GM12878 (cell line): ENCODE measurements around the gene VCX2. TPM values are rescaled to one million over a fixed set of nuclear protein-coding genes. Genes with fewer than 3 reads are reported as not detected.

ENCODE experiments used
- ATAC-seq: fragments of 200-7000 bp; cut with Tn5 transposase; 3 replicates; pipeline ENCODE4 v1.9.1; 2020; ENCODE audit warnings: mild to moderate bottlenecking, moderate library complexity
- BruUV-seq: library from RNA; stranded (reverse); fragments of 400-500 nt; replicated peaks from 2 replicates; lab custom pipeline; 2021; lab: Mats Ljungman, UMichigan
- CTCF ChIA-PET: fragments of 300-600 bp; sonication (Branson Sonifier 250); formaldehyde crosslinking; extraction: SDS; loops from one replicate; lab custom pipeline; 2021; ENCODE audit warnings: inconsistent platforms; lab: Yijun Ruan, JAX
- POLR2A ChIA-PET: fragments of 350-600 bp; formaldehyde crosslinking; extraction: SDS; loops from one replicate; lab custom pipeline; 2021; ENCODE audit warnings: inconsistent platforms; lab: Charles Lee
- RAD21 ChIA-PET: fragments of 300-600 bp; sonication (Branson Sonifier 250); formaldehyde crosslinking; loops from one replicate; lab custom pipeline; 2023; ENCODE audit warnings: antibody characterized with exemption; ENCODE audit not compliant: unreplicated experiment; lab: Charles Lee
- SMC1A ChIA-PET: fragments of 300-600 bp; sonication (Branson Sonifier 250); formaldehyde crosslinking; loops from one replicate; lab custom pipeline; 2023; ENCODE audit not compliant: unreplicated experiment, uncharacterized antibody; lab: Charles Lee
- DNase-seq: peaks from one replicate; pipeline ENCODE4 v3.0.0-alpha.2; 2011; ENCODE audit warnings: low read depth, low spot score
- FAIRE-seq: peaks from 3 replicates; lab custom pipeline; 2011; peaks lifted over from hg19 to GRCh38; lab: Jason Lieb, UNC
- H2AFZ ChIP-seq: 2 replicates; pipeline ENCODE4 v1.6.0; 2011; ENCODE audit warnings: low read depth, low read length, control low read depth; ENCODE audit not compliant: control insufficient read depth
- H3K27ac ChIP-seq: 2 replicates; pipeline ENCODE4 v1.5.1; 2011; ENCODE audit warnings: control low read depth; ENCODE audit not compliant: control insufficient read depth, insufficient read depth
- H3K27me3 ChIP-seq, 2 experiments: replicated peaks in 1 of 2; 2 replicates each; pipeline versions ENCODE4 v1.6.0 to v1.6.1; 2011; ENCODE audit warnings: low read length in 1 of 2; ENCODE audit not compliant: control insufficient read depth in 2 of 2, insufficient read depth in 2 of 2
- H3K36me3 ChIP-seq, 2 experiments: 2 replicates each; pipeline ENCODE4 v1.5.1; 2011; ENCODE audit warnings: low read length in 1 of 2; ENCODE audit not compliant: control insufficient read depth in 2 of 2, insufficient read depth in 2 of 2
- H3K4me1 ChIP-seq: 2 replicates; pipeline ENCODE4 v1.6.1; 2011; ENCODE audit warnings: mild to moderate bottlenecking, low read length, moderate library complexity, mixed read lengths; ENCODE audit not compliant: control insufficient read depth, insufficient read depth
- H3K4me2 ChIP-seq: 2 replicates; pipeline ENCODE4 v1.6.0; 2011; ENCODE audit warnings: control low read depth; ENCODE audit not compliant: control insufficient read depth, insufficient read depth
- H3K4me3 ChIP-seq: fragments of 200-600 bp; sonication (generic); 2 replicates; pipeline ENCODE4 v1.5.1; 2016
- H3K79me2 ChIP-seq: 2 replicates; pipeline ENCODE4 v1.6.0; 2011; ENCODE audit warnings: low read length; ENCODE audit not compliant: control insufficient read depth, insufficient read depth
- H3K9ac ChIP-seq: 2 replicates; pipeline ENCODE4 v1.8.0; 2011; ENCODE audit warnings: low read length, control low read depth, mixed read lengths; ENCODE audit not compliant: control insufficient read depth, insufficient read depth
- H3K9me3 ChIP-seq: replicated peaks from 3 replicates; pipeline ENCODE4 v1.5.1; 2011; ENCODE audit warnings: mild to moderate bottlenecking, low read length; ENCODE audit not compliant: control insufficient read depth, insufficient read depth
- H4K20me1 ChIP-seq: 2 replicates; pipeline ENCODE4 v1.6.0; 2011; ENCODE audit not compliant: control insufficient read depth, insufficient read depth
- EGR1 ChIP-seq, 2 experiments: IDR thresholded peaks; 1 replicate in 1 of 2; 2 replicates in 1 of 2; pipeline ENCODE4 v1.6.1; 2011 to 2012; ENCODE audit warnings: low read depth in 2 of 2, low read length in 2 of 2, borderline replicate concordance in 1 of 2, mild to moderate bottlenecking in 1 of 2, moderate library complexity in 1 of 2
- EP300 ChIP-seq, 2 experiments: fragments of 150-350 bp in 1 of 2; IDR thresholded peaks; 2 replicates each; pipeline ENCODE4 v1.6.1; 2011 to 2012; ENCODE audit warnings: low read depth in 2 of 2, low read length in 2 of 2, borderline replicate concordance in 1 of 2, improper control_type of control experiment in 1 of 2, inconsistent platforms in 1 of 2; ENCODE audit not compliant: control insufficient read depth in 1 of 2
- NR2C2 ChIP-seq: IDR thresholded peaks from 2 replicates; pipeline ENCODE4 v1.6.1; 2011; ENCODE audit warnings: borderline replicate concordance, low read depth; ENCODE audit not compliant: control insufficient read depth, insufficient read length
- NR2F1 ChIP-seq: fragments of 450-650 bp; conservative IDR thresholded peaks from 2 replicates; pipeline ENCODE4 v1.6.1; 2017; ENCODE audit warnings: mild to moderate bottlenecking
- RCOR1 ChIP-seq: conservative IDR thresholded peaks from 2 replicates; pipeline ENCODE4 v1.6.1; 2012; ENCODE audit warnings: low read depth, low read length, improper control_type of control experiment
- SIX5 ChIP-seq: IDR thresholded peaks from 2 replicates; pipeline ENCODE4 v1.6.1; 2011; ENCODE audit warnings: mild to moderate bottlenecking, low read depth, low read length, moderate library complexity; ENCODE audit not compliant: severe bottlenecking
- SMARCA5 ChIP-seq: fragments of 450-650 bp; IDR thresholded peaks from 2 replicates; pipeline ENCODE4 v1.6.1; 2017; ENCODE audit warnings: mild to moderate bottlenecking
- TAF1 ChIP-seq: IDR thresholded peaks from 2 replicates; pipeline ENCODE4 v1.6.1; 2011; ENCODE audit warnings: mild to moderate bottlenecking, low read depth, low read length, borderline replicate concordance
- TCF12 ChIP-seq: IDR thresholded peaks from 2 replicates; pipeline ENCODE4 v1.6.1; 2011; ENCODE audit warnings: low read depth, mild to moderate bottlenecking, low read length
- TCF3 ChIP-seq: IDR thresholded peaks from 2 replicates; pipeline ENCODE4 v1.6.1; 2012; ENCODE audit warnings: low read depth, mild to moderate bottlenecking, low read length, borderline replicate concordance; ENCODE audit not compliant: insufficient read depth
- YBX1 ChIP-seq: fragments of 450-650 bp; IDR thresholded peaks from 2 replicates; pipeline ENCODE4 v1.6.1; 2016; ENCODE audit warnings: antibody characterized with exemption
- WGBS: methylation state at CpG from one replicate; pipeline ENCODE4 v1.1.6; 2016; ENCODE audit warnings: low lambda C conversion rate; ENCODE audit not compliant: insufficient replicate concordance, insufficient coverage; ENCODE audit errors: missing lambda C conversion rate; 5-methylcytosine and 5-hydroxymethylcytosine counted together
- in situ Hi-C: fragments of 300-500 bp; cut with MboI; formaldehyde crosslinking; loops from 9 replicates; pipeline ENCODE4 v1.14.3; 2018; ENCODE audit warnings: mixed read lengths
- intact Hi-C: fragments of 100-400 bp; cut with micrococcal nuclease; formaldehyde crosslinking; loops from one replicate; pipeline ENCODE4 v1.14.2; 2022; ENCODE audit not compliant: unreplicated experiment
- polyA plus RNA-seq, 11 experiments: library from polyadenylated mRNA; depleted of rRNA in 4 of 11; unstranded in 6 of 11; stranded (reverse) in 5 of 11; fragments of >200 nt; fragmentation: Nextera tagmentation in 4 of 11; fragmentation: Illumina TruSeq in 1 of 11; extraction: Ambion mirVana in 4 of 11; extraction: Trizol in 1 of 11; gene quantifications; 1 replicate in 1 of 11; 2 replicates in 10 of 11; pipeline versions ENCODE4 v1.2.1 to v1.2.3, GENCODE V29; 2011 to 2016; ENCODE audit warnings: inconsistent platforms in 2 of 11, missing spikeins in 2 of 11, low read depth in 1 of 11
- total RNA-seq, 4 experiments: library from RNA; depleted of rRNA in 3 of 4; stranded (reverse); fragments of >200 nt in 3 of 4; fragmentation: Illumina TruSeq in 1 of 4; extraction: Trizol in 1 of 4; gene quantifications; 2 replicates each; pipeline versions ENCODE4 v1.2.1 to v1.2.3, GENCODE V29; 2013 to 2021
- TF ChIP-seq, protein P1 (sequence below): fragments of 450-650 bp; IDR thresholded peaks from 2 replicates; pipeline ENCODE4 v1.6.1; 2017; ENCODE audit warnings: mild to moderate bottlenecking, moderate library complexity

The VCX2 gene
- total and polyA plus RNA-seq, 10 of the 15 experiments (the other 5 are each of a cell fraction or from before 2014, with no cell fraction given) = not detected

DNA sequence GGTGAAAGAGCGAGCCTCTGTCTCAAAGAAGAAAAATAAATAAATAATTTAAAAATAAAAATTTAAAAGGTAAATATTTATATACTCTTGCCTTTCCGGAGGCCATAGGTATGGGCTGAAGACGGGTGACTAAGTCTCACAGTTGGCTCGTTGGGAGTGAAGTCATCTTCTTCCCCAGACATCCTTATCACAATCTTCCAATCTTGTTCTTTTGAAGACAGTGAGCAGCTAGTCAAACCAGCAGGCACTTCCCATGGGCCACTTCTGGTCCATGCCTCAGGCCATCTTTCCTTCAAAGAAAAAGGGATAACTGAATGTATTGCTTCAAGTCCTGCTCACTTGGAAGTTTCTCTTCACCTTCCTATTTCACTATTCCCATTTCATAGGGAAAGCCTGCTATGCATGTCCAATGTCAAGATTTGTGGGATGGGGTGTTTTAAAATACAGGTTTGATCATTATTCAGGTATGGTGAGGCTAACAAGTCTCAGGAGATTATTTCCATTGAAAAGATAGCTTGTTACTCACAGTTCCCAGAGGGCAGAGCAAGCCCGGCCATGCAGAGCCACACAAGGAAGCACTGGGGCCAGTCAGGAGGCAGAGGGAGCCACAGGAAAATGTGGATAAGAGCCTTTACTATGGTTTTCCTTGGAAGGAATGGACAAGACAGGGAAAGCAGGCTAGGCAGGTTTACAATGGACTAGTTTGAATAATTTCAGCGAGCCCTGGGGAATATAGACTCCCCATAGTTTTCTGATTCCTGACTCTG is 33.3 kb upstream of the VCX2 start:
- RAD21 ChIA-PET = no interaction called here
- POLR2A ChIA-PET = no interaction called here
- no peak for FAIRE-seq

More for the DNA sequence above, 33.3 kb upstream of the VCX2 start:
- H3K36me3 ChIP-seq = no peaks in the 10 kb centered on the region
- SMC1A ChIA-PET = no interaction called here
- no peak for TF ChIP-seq TAF1
- TF ChIP-seq, protein P1, sequence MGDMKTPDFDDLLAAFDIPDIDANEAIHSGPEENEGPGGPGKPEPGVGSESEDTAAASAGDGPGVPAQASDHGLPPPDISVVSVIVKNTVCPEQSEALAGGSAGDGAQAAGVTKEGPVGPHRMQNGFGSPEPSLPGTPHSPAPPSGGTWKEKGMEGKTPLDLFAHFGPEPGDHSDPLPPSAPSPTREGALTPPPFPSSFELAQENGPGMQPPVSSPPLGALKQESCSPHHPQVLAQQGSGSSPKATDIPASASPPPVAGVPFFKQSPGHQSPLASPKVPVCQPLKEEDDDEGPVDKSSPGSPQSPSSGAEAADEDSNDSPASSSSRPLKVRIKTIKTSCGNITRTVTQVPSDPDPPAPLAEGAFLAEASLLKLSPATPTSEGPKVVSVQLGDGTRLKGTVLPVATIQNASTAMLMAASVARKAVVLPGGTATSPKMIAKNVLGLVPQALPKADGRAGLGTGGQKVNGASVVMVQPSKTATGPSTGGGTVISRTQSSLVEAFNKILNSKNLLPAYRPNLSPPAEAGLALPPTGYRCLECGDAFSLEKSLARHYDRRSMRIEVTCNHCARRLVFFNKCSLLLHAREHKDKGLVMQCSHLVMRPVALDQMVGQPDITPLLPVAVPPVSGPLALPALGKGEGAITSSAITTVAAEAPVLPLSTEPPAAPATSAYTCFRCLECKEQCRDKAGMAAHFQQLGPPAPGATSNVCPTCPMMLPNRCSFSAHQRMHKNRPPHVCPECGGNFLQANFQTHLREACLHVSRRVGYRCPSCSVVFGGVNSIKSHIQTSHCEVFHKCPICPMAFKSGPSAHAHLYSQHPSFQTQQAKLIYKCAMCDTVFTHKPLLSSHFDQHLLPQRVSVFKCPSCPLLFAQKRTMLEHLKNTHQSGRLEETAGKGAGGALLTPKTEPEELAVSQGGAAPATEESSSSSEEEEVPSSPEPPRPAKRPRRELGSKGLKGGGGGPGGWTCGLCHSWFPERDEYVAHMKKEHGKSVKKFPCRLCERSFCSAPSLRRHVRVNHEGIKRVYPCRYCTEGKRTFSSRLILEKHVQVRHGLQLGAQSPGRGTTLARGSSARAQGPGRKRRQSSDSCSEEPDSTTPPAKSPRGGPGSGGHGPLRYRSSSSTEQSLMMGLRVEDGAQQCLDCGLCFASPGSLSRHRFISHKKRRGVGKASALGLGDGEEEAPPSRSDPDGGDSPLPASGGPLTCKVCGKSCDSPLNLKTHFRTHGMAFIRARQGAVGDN = no peak
- TF ChIP-seq SMARCA5 = no peak
- no peak for TF ChIP-seq NR2C2
- no peak for TF ChIP-seq TCF12
- TF ChIP-seq SIX5 = no peak
- TF ChIP-seq EGR1 (IDR thresholded peaks at IDR 0.05; ENCODE audit: borderline replicate concordance in 1 of 2, low read depth in 2 of 2, low read length in 2 of 2) = no peak
- no peak for TF ChIP-seq EP300 (IDR thresholded peaks at IDR 0.05; ENCODE audit: borderline replicate concordance in 1 of 2, control insufficient read depth in 1 of 2, low read depth in 2 of 2, low read length in 2 of 2)
- no peak for TF ChIP-seq YBX1
- TF ChIP-seq RCOR1 = no peak
- no peak for TF ChIP-seq NR2F1
- no peak for TF ChIP-seq TCF3
- H3K9me3 ChIP-seq = no peaks in the 10 kb centered on the region
- no peaks in the 10 kb centered on the region for H4K20me1 ChIP-seq
- WGBS = 4% methylated on average over 6 of the region's 6 CpGs
- H3K4me1 ChIP-seq = no peaks in the 10 kb centered on the region
- no peak for ATAC-seq
- H3K4me2 ChIP-seq = no peak overlapping the region
- CTCF ChIA-PET = interaction anchor here (0.7 kb wide), 1 partner anchor 13 kb away, joined by 3 read pairs; no protein-coding TSS in a partner anchor
- no peak overlapping the region for H3K4me3 ChIP-seq
- no peak overlapping the region for H3K27ac ChIP-seq
- no TSS peak for BruUV-seq
- intact Hi-C loops = no loop called here
- in situ Hi-C loops = no loop called here
- no peaks in the 10 kb centered on the region for H3K27me3 ChIP-seq
- DNase-seq = no peak
- no peak overlapping the region for H2AFZ ChIP-seq
- H3K79me2 ChIP-seq = no peaks in the 10 kb centered on the region
- no peak overlapping the region for H3K9ac ChIP-seq
